Femur (tissue), 1 donor: Measurements from ENCODE around the gene GAS2L1.

ENCODE experiments used
- DNase-seq: peaks from one replicate; pipeline ENCODE4 v3.0.0-alpha.2; 2017

GAS2L1 gene

DNA sequence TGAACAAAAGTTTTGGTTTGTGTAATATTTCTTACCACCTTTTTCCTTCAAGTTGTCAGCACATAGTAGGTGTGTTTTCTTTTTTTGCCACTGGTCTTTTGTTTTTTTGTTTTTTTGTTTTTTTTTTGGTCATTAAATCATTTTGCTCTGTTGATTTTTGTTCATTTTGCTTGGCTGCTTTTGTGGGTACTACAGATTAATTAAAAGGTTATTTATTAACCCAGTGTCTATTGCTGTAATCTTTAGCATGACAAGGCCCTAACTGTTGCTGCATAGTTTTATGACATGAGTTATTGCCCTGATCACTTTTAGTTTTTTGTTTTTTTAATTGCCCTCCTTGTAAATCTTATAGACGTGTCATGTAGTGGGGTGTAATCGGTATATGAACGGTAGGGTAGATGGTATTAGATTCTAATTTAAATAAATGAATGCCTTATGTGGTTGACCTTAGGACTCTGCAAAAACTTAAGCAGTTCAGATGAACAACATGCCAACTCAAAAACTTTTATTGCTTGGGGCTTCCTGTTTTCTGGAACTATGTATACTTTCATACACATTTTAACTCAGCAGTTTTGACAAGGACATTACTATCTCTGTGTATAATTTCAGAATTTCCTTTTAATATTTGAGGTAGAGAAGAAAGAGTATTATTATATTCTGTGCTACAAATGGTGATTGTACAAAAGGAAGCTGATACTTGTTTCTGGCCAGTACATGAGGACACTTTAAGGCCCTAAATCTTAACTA is 30.5 kb upstream of the GAS2L1 start:
- no peak for DNase-seq

DNA sequence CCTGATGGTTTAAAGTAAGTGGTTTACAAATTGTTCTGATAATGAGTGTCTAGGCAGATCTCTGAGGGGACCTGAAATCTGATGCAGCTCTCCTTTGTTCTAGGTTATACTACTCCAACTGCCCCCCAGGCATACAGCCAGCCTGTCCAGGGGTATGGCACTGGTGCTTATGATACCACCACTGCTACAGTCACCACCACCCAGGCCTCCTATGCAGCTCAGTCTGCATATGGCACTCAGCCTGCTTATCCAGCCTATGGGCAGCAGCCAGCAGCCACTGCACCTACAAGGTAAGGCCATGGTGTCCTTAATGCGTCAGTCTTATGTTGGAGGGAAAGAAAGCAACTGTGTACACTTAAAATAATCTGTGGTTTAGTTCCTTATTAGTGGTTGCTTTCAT is 28.5 kb upstream of the GAS2L1 start:
- no peak for DNase-seq

DNA sequence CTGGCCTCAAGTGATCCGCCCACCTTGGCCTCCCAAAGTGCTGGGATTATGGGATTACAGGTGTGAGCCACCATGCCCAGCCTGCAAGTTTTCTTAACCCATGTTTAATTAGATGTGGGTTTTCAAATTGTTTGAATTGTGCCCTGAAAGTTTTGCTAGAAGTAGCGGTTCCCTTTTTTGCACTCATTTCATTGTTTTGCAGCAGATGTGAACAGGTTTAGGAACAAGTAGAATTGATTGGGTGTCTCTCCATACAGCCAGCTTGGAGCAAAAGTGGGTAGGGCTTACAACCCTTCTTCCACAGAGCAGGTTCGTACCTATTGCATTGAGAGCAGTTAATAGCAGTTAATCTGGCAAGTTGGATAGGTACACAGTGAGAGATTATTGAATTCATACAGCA is 22.3 kb upstream of the GAS2L1 start:
- DNase-seq = no peak

DNA sequence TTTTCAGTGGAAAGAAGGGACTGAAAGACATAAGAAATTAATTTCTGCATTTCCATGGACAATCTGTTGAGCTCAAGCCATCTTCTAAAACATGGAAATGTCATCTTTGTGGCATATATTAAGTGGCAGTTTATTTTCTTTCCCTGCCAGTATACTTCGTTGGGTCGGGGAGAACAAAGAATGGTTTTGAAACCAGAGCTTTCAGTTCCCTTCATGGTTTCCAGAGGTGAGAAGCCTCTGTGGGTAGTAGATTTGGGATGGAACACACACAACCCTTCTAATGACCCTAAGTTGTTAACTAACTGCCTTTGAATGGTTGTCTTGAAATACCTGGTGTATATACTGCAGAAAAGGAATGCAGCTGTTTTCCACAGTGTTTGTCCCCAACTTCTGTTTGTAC is 17.6 kb upstream of the GAS2L1 start:
- DNase-seq = no peak

DNA sequence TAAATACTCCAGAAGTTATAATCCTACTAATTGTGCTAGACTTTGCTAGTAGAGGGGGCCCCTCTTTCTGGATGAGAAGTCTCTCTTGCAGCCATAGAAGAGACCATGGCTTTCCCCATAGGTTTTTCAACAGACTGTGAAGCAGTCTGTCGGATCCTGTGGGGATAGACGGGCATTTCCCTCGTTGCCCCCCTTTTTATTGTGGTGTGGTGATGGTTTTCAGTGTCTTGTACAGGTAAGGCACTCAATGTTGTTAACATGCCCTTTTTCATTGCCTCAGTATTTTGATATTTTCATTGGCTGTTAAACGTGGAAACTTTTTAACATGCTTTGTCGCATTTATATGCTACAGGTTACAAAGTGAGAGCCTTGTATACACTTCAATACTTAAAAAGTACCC is 16.4 kb upstream of the GAS2L1 start:
- DNase-seq = no peak

DNA sequence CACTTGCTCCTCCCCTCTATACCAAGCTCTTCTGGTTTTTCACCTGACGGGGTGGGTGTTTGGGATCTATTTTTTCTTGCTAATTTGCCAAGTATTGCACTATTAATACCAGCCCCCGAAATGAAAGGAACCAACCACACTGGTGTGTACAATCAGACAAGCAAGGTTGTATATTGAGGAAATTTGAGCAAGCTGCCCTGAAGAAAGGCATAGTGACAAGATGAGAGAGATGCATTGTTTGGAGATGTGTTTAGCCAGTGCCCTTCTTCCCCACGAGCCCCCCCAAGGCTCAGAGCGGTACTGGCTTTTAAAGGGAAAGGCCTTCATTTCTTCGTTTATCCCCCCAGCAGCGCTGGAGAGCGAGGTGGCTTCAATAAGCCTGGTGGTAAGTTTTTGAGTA is 15.2 kb upstream of the GAS2L1 start:
- DNase-seq = no peak

DNA sequence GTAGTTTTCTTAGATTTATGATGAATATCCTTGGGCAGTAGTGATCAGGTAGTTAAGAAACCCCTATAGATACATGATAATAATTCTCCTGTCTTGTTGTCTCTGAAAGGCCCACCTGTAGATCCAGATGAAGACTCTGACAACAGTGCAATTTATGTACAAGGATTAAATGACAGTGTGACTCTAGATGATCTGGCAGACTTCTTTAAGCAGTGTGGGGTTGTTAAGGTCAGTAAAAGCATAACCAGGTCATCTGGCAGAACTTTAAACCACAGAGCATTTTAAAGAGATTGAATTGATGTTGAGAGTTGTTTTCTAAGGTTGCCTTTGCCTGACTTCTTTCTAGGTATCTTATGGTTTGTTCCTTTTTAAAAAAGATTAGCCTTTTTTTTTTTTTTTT is 14.1 kb upstream of the GAS2L1 start:
- no peak for DNase-seq

DNA sequence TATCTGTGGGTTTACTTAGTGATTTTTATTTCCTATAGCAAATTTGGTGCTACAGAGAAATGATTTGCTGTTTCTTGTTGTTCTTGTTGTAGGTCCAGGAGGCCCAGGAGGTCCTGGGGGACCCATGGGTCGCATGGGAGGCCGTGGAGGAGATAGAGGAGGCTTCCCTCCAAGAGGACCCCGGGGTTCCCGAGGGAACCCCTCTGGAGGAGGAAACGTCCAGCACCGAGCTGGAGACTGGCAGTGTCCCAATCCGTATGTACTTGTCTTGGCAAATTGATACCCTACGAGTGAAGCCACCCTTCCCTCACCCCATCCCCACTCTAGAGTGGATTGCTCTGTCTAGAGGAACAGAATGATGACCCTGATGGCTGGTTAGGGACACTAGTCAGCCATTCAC is 7.8 kb upstream of the GAS2L1 start:
- DNase-seq = no peak

DNA sequence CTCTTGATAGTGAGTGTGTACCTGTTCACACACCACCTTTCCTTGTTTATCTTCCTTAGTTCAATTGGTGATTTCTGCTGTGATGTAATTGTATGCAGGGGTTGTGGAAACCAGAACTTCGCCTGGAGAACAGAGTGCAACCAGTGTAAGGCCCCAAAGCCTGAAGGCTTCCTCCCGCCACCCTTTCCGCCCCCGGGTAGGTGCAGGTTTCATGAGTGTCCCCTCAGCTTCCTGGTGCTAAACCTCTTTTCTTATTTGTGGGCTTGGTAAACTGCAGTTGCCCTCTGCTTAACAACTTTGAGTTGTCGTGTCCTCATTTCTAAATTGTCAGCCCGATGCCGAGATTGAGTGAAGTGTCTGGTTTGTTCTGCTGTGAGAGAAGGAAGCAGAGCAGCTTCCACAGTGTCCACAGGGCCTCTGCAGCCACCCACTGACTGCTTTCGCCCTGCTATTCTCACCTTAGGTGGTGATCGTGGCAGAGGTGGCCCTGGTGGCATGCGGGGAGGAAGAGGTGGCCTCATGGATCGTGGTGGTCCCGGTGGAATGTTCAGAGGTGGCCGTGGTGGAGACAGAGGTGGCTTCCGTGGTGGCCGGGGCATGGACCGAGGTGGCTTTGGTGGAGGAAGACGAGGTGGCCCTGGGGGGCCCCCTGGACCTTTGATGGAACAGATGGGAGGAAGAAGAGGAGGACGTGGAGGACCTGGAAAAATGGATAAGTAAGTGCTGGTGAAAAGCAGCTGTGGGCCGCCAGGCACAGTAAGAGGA is 7.1 kb upstream of the GAS2L1 start:
- DNase-seq = no peak

DNA sequence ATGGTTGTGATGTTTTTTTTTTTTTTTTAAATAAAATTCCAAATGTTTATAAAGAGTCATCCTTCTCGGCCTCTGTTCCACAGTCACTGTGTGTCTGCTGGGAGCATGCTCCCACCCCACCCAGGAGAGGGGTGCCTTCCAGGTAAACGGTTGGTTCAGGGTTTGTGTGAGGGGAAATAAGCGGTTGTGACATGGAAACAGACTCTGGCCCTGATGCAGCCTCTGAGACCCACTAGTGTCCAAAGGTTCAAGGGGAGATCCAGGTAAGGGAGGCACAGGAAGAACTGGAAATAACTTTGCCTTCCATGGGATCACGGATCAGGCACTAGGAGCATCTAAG is 6.0 kb upstream of the GAS2L1 start:
- DNase-seq = no peak

DNA sequence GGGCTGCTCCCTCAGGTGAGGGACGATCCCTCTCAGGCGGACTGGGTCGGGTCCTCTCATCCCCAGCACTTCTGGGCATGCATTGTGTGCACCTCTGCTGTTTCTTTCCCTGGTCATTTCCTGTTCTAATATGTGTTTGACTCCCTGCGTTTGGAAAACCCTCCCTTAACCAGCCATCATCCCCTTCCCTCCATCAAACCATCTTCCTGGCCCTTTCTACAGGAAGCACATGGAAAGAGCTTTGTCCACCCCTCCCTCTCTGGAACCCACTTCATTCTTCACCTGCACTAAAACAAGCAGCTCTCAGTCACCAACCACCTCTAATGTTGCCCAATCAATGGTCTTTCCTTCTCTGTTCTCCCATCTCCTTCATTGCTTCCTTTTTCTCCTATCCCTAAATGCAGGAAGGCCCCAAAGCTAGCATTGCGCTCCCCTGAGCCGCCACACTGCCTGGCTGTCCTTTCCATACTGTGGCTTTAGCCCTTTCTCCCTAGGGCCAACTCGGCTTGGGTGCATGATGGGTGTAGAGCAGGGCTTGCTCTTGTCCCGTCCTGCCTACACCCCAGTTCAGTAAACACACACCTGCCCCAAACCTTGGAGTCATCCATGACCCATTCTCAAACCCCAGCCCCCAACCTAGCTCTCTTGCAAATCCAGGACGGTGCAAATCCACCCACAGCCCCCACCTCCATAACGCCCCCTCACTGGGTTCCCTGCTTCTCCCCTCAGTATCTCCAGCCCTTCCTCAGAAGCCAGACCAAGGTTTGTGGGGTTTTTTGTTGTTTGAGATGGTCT is 5.4 kb upstream of the GAS2L1 start:
- DNase-seq = no peak

DNA sequence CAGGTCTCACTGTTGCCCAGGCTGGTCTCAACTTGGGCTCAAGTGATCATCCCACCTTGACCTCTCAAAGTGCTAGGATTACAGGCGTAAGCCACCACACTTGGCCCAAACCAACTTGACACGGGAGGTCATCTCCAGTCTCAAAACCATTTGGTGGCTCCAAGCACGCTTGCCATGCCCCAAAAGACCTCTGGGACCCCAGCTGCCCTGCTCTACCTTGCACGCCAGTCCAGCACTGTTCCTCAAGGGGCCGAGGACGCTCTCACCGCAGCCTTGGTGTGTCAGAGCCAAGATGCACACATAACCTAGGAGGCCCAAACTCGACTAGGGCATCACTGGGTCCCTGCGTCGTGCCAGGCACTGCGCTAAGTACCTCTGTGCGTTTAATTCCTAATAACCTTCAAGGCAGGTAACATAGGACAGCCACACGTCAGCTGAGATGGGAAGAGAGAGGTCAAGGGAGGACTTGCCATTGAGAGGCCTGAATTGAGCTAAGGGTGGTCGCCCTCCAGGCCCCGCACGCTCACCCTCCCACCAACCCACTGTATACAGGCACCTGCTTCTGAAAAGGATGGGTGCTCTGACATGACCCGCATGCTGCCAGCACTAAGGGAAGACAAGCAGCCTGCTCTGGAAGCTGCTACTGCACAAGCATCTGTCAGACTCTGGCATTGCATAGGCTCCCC is 4.6 kb upstream of the GAS2L1 start:
- no peak for DNase-seq

DNA sequence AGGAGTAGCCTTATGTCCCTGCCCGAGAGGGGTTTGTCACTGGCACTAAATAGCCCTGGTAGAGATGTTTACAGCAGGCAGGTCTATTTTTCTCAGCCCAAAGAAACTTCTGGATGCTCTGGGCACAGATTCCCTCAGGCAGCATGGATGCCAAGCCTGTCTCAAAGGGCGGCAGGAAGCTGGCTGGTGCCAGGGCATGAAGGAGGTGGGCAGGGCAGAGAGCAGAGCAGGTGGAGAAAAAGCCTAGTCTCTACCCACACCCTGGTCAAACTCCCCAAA is 4.1 kb upstream of the GAS2L1 start:
- DNase-seq = no peak

DNA sequence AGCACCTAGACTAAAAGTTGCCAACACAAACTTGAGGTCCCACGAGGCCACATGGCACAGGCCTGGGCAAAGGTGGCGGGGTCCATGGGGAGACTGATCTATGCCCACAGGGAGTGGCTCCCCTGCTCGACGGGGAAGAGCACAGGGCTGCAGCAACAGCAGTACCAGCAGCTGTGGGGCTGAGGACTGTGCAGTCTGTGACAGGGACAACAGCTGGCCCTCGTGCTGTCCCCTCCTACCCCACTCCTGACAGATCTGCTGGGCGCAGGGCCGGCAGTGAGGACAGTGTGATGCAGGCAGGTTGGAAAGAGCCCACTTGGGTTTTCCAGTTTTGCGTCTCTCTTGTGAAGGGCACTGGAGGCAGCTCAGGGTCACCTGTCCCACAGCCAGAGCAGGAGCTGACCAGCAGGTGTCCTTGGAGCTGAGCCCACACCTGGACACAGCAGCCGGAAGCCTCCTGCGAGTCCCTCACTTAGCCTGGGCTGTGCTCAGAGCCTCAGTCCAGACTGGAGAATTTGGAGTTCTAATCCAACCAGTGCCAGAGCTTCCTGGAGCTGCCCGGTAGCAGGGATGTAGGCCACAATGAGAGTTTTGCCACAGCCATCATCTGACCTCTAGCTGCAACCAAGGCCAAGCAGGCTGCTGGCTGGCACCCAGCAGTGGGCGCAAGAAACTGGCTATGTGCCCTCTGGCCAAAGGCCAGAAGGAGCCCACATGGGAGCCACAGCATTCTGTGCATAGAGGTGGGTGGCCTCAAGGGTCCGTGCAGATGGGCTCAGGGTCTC is 3.6 kb upstream of the GAS2L1 start:
- DNase-seq = peak; percentile 31

DNA sequence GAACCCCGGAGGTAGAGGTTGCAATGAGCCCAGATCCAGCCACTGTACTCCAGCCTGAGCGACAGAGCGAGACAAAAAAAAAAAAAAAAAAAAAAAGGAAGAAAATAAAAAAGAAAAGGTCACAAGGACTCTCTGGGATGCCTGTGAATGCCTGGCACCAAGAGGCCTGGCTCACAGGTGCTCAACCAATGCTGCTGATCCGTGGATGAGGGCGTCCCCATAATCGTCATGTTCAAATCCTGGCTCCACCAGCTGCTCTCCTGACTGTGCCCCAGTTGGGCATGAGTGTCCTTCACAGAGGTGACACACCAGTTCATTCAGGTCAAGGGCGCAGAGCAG is 645 bp upstream of the GAS2L1 start:
- no peak for DNase-seq

DNA sequence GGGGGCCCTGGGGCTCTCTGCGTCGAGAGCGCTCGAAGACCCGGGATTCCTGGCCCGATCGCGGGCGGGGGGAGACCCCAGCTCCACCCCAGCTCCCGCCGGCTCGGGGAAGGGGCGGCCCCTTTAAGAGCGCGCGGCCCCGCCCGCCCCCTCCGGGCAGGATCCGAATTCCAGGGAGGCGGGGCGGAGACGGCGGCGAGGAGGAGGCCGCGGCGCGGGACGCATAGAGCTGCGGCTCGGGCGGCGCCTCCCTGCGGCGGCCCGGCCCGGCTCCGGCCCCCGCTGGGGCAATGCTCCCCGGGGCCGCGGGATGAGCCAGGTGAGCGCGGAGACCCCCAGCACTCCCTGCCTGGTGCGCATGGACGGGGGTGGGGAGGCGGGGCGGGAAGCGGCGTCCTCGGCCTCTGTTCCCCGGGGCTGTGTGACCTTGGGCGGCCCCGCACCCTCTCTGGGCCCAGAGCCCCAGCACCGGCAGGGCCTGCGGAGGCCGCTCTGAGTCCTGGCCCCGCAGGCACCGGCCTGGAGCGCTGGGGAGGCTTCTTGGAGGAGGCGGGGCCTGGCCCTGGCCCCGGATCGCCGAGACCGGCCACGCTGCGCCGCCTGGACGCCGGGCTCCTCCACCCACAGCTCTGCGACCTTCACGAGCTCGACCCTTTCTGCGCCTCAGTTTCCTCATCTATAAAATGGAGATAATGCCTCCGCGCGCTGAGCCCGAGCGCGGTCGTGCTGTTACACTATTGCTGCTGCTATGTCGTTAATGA is 565 bp downstream of the GAS2L1 start:
- peak; percentile 88 for DNase-seq

DNA sequence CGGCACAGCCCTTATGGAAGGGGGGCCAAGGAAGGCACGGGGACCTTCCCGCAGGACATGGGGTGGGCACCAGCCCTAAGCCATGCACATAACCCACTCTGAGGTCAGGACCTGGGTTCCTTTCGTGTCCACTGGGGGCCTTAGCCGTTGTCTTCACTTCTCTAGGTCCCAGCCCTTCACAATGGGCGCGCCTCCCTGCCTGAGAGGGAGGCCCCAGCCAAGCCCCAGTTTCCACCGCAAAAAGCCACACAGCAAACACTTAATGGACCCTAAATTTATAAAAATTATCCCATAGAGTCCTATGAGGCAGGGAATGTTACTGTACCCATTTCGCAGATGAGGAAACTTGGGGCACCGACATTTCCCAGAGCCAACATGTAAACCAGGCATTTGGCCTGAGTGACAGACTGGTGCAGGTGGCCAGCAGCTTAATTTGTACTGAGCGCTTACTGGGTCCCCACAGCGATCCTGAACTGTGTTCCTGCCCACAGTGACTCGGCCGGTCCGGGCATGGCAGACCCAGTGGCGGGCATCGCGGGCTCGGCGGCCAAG is 1.2 kb downstream of the GAS2L1 start:
- DNase-seq = no peak

DNA sequence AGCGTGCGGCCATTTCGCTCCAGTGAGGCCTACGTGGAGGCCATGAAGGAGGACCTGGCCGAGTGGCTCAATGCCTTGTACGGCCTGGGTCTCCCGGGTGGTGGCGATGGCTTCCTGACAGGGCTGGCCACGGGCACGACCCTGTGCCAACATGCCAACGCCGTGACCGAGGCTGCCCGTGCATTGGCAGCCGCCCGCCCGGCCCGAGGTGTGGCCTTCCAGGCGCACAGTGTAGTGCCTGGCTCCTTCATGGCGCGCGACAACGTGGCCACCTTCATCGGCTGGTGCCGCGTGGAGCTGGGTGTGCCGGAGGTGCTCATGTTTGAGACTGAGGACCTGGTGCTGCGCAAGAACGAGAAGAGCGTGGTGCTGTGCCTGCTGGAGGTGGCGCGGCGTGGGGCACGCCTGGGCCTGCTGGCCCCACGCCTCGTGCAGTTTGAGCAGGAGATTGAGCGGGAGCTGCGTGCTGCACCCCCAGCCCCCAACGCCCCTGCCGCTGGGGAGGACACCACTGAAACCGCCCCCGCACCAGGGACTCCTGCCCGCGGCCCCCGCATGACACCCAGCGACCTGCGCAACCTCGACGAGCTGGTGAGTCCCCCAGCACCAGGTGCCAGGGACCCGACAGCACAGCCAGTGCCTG is 1.8 kb downstream of the GAS2L1 start:
- peak; percentile 42 for DNase-seq

DNA sequence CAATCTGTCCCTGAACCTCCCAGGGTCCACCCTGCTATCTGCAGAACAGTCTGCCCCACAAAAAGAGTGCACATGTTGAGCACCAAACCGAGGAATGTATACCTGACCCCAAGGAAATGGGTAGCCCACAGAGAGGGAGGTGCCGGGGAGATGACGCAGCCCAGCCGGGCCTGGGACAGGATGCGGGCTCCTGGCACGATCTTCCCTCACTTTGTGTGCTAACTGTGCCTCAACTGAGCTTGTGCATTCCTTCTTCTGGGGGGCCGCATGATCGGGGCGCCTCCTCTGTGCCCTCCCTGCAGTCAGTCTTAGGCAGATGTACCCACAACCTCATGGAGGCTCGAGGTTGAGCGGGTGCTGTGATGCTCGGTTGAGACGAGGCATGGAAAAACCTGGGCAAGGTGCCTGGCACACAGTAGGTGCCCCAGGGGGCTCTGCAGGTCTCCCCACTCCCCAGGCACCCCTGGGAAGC is 2.4 kb downstream of the GAS2L1 start:
- peak; percentile 58 for DNase-seq

DNA sequence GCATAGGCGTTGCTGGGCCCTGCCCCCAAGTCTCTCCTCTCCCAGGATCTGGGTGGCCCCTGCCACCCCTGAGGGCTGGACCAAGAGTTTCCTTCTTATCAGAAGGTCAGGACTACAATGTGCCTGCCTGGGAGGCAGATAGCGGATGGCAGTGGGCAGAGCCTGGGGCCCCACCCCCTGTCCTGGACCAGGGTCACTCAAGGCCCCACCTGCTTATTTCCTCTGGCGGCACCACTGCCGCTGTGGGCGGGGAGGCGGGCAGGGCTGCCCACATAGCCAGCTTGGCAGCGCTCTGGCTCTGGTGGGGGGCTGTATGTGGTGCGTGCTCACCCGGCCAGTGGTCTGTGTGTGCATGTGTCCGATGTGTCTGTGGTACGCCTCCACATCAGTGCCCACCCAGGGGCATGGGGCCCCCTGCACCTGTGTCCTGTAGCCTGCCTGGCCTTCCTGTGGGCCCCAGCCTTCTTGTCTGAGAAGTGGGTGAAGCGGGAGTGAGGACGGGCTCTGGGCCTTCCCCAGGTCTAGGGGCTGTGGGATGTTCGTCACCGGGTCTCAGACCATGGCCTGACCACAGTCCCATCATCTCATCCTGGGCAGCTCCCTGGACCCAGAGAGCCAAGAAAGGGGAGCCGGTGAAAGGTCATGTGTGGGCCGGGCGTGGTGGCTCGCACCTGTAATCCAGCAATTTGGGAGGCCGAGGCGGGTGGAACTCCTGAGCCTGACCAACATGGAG is 3.0 kb downstream of the GAS2L1 start:
- DNase-seq = peak; percentile 76
